GM21576 (cell line): Measurements from ENCODE around the gene GP5.

Experiments
- ATAC-seq: cut with Tn5 transposase; IDR thresholded peaks from one replicate; pipeline ENCODE4 v1.9.1; 2021; ENCODE audit warnings: mild to moderate bottlenecking, moderate library complexity; ENCODE audit not compliant: unreplicated experiment

GP5 gene

GRCh38 chr3:194397757-194398312, 1.2 kb downstream of the GP5 start:
- ATAC-seq: no peak

- no peak for ATAC-seq
These were observed 2.0 kb downstream of the GP5 start for GRCh38 chr3:194396859-194397756.

- ATAC-seq: no peak
These were observed 2.6 kb downstream of the GP5 start for GRCh38 chr3:194396539-194396858.

GRCh38 chr3:194395778-194396538, 3.1 kb downstream of the GP5 start:
- no peak for ATAC-seq

GRCh38 chr3:194395212-194395611, 3.9 kb downstream of the GP5 start:
- ATAC-seq: no peak

GRCh38 chr3:194392576-194392975, 6.5 kb downstream of the GP5 start:
- ATAC-seq: no peak

- ATAC-seq: no peak
These were observed 8.2 kb downstream of the GP5 start for GRCh38 chr3:194390835-194391234.

GRCh38 chr3:194389269-194389668, 9.8 kb downstream of the GP5 start:
- ATAC-seq: no peak

- no peak for ATAC-seq
These were observed 11.1 kb downstream of the GP5 start for GRCh38 chr3:194387926-194388418.

GRCh38 chr3:194387276-194387675, 11.8 kb downstream of the GP5 start:
- ATAC-seq: no peak

- no peak for ATAC-seq
These were observed 12.4 kb downstream of the GP5 start for GRCh38 chr3:194386648-194387047.

- ATAC-seq: no peak
These were observed 13.0 kb downstream of the GP5 start for GRCh38 chr3:194386066-194386465.

GRCh38 chr3:194384569-194385001, 14.5 kb downstream of the GP5 start:
- ATAC-seq: no peak

- ATAC-seq: no peak
These were observed 14.9 kb downstream of the GP5 start for GRCh38 chr3:194384156-194384555.

- ATAC-seq: no peak
These were observed 15.7 kb downstream of the GP5 start for GRCh38 chr3:194383276-194383940.

GRCh38 chr3:194382892-194383223, 16.2 kb downstream of the GP5 start:
- ATAC-seq: no peak

GRCh38 chr3:194382196-194382891, 16.7 kb downstream of the GP5 start:
- ATAC-seq: no peak

- no peak for ATAC-seq
These were observed 17.6 kb downstream of the GP5 start for GRCh38 chr3:194381460-194381875.

GRCh38 chr3:194380326-194380725, 18.7 kb downstream of the GP5 start:
- ATAC-seq: no peak

GRCh38 chr3:194379651-194380050, 19.4 kb downstream of the GP5 start:
- ATAC-seq: no peak

GRCh38 chr3:194379231-194379630, 19.8 kb downstream of the GP5 start:
- ATAC-seq: no peak
